ENCODE measurements around the gene KIRREL1.

KIRREL1 gene

DNA sequence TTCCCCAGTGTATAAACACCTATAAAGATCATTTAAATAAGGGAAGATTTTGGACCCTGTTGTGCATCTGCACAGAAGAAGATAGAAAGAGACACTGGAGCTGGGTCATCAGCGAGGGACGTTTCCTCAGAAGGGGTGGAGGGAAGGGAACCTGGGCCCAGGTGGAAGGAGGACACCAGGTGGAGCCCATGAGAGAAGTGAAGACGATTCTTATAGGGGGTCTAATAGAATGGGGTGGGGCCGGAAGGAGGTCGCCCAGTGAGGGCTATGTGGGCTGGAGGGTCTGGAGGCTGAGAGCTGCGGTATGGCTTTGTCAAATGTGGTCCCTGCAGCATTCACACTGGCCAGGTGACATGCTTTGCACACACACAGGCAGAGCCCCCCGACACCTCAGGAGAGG, 13.7 kb downstream of the KIRREL1 start:
- DNase-seq (ENCODE audit: low read depth in 2 of 2) = no peak

DNA sequence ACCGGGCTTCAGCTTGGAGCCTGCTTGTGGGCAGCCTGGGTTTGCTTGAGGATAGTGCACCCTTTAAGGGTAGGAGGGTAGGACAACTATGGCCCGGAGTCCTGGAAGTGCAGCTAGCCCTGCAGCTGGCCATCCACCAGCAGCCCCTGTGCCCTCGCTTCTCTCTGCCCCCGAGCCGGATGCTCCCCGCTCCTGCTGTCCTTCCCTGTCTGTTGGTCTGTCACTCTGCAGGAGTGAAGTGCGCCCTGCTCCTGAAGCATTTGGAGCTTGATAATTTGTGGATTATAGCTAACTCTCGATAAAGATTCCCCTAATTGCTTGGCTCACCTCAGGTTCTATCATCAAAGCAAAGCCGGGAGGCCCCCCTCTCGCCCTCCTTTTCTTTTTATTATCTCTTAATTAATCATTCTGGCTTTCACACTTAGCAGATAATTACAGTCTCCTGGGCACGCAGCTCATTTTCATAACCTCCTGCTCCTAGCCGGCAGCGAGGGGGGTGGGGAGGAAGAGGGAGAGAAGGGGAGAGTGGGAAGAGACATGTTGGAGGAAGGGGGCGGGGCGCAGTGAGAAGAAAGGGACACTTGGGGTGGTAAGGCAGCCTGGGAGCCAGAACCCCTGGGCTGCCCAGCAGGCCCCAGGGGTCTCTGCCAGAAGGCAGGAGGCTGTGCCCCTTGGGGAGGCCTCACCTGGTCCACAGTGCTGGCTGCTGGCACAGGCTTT, 14.4 kb downstream of the KIRREL1 start:
- no peak for DNase-seq (ENCODE audit: low read depth in 2 of 2)

DNA sequence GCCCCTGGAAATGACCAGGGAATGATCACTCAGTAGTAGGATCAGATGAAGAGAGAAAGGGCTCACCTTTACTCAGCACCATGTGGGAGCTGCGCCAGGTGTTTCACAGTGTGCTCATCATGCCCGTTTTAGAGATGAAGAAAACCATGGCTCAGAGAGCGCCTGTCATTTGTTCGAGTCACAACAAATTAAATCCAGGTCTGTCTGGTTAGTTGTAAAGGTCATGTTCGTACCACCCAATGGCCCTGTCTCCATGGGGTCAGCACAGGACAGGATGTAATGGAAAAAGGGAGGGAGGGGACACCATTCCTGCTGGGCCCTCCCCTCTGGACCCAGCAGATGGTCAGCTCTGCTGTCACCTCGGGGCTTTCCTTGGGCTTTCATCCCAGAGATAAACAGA, 15.2 kb downstream of the KIRREL1 start:
- no peak for DNase-seq (ENCODE audit: low read depth in 2 of 2)

DNA sequence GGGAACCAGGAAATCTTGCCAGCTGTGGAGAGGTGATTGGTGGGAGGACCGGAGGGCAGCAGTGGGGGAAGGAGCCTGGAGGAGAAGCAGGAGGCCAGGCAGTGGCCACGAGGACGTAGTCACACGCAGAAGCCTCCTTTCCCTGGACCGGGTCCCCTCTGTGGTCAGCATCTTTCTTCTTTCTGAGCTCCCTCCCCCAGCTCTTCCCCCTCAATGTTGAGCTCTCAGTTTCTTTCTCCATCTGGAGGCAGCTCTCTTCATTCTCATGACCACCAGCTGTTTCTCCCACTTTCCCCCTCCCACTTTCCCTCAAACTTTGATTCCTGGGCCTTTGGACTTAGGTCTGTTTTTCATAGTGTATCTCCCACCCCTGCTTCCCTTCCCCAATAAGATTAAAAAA, 18.3 kb downstream of the KIRREL1 start:
- no peak for DNase-seq (ENCODE audit: low read depth in 2 of 2)

DNA sequence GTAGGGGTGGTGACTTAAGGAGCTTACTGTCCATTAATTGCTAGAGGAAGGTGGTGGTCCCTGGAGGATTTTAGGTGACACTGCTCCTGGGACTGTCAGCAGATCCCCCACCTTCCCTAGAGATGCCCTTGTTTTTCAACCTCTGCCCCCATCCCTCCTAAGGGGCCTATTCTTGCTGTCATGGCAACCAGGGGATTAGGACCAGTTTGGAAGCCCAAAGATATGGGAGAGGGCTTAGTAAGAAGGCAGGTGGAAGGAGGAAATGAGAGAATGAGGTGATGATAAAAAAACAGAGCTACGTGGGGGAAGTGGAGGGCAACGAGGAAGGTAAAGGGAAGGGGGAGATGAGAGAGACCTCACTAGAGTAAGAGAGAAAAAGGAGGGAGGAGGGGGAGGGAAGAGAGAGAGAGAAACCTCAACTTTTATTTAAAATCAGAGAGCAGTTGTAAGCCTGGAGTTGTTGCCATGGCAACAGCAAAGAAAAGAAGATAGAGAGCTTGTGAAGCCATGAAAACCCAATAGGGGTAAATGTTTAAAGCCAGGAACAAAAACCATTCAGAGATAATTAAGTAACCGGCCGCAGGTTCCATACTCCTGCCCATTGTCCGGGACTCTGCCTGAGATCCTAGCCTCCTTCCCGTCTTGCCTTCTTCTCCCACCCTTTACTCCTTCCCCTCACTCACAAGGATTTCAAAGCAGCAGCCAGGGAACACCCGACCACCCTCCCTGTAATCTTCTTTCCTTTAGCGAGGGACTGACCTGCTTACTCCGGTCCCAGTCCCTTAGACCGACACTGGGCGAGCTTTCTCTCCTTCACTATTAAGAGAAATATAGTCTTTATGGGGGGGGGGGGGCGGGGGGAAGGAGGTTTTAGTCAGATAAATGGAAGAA, 20.6 kb downstream of the KIRREL1 start:
- no peak for DNase-seq (ENCODE audit: low read depth in 2 of 2)

DNA sequence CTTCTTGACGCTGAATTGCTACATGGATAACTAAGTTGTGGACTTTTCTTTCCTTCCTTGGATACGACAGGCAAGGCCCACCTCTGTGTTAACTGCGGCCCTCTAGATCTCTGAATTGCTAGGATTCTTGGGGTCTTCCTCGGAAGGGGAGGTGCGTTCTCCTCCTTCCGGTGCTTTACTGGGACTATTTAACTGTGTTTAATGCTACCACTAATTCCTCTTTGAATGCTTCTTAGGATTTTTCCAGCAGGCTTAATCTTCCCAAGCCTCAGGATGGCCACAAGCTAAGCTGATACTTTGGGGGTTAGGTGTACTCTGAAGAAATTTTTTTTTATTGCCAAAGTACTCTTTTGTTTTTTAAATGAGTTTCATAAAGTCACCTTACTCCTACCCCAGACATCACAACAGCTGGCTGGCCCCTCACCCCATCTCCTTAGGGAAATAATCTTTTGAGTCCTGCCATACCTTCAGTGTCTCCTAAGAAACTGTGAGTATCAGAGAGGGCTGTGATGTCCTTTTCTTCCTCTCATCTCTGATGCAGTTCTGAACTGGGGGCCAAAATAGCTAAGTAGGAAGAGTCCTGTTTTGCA, 21.4 kb downstream of the KIRREL1 start:
- no peak for DNase-seq (ENCODE audit: low read depth in 2 of 2)

DNA sequence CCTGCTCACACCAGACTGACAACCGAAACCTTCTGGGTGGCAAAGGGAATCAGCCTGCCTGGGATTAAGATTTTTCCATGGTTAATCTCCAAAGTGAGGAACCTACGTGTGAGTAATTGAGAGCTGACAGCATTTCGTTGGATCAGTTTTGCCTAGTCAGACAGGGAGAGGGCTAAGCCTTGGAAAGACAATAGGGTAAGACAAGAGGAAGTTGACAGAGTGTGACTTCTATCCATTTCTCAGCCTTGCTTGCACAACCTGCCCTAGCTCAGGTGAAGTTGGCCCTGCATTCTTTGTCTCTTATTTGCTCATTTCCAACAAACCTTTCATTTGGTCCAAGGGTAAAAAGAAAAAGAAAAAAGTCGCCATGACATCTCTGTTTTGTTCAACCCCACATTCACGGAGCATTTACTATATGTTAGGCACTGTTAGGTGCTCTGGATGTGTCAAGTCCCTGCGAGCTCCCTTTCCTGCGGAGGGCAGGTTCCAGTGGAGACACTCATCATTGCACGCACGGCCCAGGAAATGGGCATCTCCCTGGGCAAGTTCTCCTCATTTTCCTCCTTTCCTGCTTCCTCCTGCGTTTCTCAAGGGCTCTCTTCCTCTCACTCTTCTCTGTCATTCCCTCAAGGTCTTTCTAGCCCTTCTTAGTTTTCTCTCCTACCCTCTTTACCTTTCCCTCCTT, 23.3 kb downstream of the KIRREL1 start:
- no peak for DNase-seq (ENCODE audit: low read depth in 2 of 2)

DNA sequence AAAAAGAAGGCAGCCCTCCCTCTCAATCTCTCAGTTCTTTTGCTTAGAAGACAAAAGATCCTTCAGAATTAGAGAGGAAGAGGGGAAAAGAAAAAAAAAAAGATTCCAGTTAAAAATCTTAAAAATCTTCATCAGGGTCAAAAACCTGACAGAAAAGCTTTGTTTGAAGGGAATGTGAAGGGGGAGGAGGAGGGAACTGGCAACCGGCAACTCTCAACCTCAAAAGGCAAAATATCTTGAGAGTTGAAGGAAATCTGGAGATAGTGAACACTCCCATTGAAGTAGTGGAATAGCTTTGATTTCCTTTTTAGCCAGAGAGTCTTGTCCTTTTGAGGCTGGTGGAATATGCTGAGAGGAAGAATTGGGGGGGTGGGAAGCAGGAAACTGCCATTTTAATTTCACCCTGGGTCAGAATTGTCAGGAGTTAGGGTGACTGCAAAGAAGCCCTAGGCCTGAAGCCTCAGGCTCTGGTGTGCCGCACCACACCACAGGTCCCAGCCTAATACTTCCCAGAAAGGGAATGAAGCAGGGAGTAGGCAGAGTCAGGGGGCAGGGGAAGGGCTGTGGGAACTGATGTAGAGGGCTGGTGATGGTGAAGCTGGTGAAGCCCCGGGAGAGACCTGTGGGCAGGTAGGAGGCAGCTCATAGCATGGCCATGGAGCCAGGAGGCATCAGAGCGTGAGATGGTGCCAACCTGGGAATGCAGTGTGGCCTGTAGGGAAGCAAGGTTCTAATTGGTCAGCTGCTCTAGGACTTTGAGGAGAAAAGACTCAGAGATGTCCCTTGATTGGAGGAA, 24.6 kb downstream of the KIRREL1 start:
- no peak for DNase-seq (ENCODE audit: low read depth in 2 of 2)

DNA sequence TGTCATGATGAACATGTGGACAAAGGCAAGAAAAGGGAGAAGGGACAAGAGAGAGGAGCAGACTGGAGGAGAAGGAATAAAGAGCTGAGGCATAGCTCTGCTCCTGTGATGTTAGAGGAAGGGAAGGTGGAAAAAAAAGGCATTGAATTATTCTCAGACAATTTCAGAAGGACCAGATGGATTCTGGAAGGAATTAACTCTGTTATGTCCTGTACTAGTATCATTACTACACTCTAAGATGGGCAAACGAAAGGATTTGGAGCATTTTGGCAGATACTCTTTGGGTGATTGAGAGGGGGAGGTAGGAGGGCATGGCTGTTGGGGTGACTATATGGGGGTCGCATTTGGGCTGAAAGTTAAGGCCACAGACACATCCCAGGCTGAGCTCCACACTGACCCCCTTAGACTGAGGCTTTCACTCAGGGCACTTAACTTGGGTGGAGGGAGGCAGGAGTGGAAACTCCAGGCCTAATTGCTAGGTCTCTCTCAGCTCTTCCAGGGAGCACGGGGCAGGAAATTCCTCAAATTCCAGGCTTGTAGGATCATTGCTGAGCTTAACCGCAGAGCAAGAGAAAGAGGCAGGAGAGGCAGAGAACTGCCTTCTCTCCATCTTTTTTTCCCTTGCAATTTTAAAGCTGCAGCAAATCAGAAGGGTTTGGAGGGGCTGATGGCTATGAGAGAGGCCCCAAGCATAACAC, 25.9 kb downstream of the KIRREL1 start:
- DNase-seq (ENCODE audit: low read depth in 2 of 2) = no peak

DNA sequence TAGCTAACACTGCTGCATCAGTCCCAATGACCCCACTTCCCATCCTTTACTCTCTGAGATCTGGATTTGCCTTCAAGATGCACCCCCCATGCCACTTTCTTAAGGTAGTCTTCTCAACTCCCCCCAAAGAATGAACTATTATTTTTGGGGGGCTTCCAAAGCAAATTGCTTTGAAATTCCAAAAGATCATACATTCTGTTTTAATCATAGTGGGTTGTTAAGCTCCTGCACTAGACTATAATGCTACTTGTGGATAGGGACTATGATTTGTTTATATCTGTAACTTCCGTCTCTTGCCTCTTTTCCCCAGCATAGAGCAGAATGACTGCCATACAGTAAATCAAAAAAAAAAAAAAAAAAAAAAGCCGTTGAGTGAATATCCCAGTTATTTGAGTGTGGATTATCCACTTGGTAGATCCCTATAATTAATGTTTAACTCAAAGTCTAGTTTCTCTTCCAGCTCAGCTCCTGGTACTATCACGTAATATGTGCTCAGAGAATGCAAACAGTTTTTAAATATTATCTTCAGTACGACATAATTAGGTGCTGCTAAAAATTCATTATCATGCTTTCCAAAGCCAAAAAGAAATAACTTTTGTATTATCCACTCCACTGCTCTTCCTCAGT, 26.9 kb downstream of the KIRREL1 start:
- no peak for DNase-seq (ENCODE audit: low read depth in 2 of 2)

DNA sequence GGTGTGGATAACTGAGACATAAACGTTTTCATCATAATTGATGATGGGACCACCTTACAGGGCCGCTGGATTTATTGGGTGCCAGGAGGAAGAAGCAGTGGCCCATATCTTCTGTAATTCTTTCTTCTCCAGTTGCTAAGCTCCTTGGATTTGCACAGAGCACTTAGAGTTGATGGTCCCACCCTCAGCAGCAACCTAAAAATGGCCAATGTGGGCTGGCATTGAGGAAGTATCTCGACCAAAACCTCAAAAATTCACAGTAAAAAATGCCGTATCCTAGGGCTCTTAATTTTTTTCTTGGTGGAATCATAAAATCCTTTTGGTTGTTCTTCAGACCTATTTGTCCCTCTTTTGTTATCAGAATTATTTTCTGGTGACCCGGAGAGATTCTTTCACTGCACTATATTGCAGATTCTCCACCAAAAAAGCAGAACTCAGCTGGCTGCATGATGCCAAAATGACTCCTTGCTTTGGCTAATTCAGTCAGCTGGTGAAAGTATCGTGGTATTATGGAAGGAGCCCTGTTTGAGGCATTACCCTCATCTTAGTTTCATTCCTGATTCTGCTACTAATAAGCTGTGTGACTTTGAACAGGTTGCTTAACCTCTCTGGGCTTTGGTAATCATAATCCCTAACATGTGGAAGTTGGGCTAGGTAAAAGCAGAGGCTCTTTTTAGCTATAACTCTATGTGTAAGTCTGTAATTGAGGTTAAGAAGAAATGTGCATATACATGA, 27.6 kb downstream of the KIRREL1 start:
- no peak for DNase-seq (ENCODE audit: low read depth in 2 of 2)

DNA sequence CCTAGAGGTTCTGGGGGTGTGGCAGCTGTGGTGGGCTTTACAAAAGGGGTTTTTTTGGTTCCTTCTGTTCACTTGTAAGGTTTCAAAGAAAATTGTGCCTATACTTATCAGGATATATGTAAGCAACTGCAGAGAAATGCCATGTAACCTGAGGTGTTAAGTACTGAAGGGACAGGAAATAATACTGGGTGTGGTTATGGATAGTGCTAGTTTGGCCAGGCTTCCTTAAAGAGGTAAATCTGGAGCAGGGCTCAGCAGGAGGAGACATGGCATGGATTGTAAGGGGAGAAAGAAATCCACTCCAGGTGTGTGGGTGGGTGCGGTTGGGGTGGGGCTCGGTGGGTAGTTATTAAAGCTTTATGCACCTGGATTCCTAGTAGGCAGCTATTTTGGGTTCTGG, 28.3 kb downstream of the KIRREL1 start:
- no peak for DNase-seq (ENCODE audit: low read depth in 2 of 2)

DNA sequence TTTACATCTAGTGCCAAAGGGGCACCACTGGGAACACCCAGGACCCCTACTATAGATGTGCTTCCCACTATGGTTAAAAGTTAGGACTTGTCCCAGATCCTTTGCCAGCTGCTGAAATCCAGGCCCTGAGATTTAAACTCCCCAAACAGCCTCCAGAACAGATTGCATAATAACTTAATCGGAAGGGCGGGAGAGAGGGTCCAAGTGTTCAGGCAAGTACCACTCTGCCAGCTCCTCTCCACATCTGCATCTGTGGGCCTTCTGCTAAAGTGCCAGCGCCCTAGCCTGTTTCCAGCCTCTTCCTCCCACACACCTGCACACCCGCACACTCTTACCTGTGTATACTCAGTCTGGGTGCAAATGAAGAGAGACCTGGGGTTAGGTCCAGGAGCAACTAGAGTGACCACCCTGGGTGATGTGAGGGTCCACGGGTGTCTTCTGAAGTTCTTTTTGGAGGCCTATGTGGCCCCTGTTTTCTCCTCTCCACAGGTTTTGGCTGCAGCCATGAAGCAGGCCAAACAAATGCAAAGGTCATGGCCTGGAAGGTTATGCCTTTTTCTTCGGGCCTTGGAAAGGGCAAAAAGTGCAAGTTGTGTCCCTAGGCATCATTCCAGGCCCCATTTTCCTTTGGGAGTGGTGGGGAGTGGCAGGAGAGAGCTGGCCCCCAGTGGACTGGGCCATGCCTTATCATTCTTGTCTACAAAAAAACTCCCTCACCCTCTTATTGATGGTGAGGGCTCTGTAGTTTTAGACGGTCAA, 29.3 kb downstream of the KIRREL1 start:
- no peak for DNase-seq (ENCODE audit: low read depth in 2 of 2)

DNA sequence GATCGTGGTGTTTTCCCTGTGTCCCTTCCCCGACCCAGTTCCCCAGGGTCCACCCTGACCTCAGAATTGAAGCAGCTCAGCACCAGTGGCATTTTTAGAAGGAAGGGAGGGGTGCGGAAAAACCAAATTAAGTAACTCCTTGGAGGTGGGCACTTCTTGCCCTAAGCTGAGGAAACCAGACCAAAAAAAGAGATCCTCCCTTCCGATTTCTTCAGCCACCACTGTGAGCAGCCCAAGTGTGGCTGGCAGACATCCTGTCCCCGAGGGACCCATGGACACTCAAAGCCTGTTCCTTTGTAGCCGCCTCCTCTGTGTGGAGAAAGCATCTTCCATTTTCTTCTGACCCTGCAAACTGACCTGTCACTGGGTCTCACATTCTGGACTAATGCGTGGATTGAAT, 31.3 kb downstream of the KIRREL1 start:
- no peak for DNase-seq (ENCODE audit: low read depth in 2 of 2)

DNA sequence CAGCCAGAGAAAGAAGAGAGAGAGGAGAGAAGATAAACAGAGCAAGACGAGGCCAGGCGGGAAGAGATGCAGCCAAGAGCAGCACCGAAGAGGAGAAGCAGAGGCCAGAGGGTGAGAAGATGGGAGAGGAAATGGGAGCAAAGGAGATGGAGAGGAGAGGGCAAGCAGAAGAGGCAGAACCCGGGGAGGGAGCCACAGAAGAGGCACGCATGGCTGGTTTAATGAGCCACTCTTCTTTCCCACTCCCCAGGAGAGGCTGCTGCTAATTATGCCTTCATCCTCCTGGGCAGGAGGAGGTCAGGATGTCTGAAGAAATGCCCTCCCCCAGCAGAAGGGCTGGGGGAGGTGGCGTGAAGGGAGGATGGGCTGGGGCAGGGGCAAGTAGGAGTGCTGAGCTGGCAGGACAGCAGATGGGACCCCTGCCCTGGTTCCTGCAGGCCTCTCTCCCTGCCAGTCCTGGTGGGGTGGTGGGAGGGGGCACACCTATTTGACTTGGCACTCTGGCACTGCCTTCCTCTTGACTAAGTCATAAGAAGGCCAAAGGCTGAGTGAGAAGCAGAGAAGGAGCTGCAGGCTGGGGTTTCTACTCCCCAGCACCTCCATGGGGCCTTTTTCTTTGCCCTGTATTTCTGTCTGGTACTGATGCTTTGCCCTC, 32.3 kb downstream of the KIRREL1 start:
- DNase-seq (ENCODE audit: low read depth in 2 of 2) = no peak

DNA sequence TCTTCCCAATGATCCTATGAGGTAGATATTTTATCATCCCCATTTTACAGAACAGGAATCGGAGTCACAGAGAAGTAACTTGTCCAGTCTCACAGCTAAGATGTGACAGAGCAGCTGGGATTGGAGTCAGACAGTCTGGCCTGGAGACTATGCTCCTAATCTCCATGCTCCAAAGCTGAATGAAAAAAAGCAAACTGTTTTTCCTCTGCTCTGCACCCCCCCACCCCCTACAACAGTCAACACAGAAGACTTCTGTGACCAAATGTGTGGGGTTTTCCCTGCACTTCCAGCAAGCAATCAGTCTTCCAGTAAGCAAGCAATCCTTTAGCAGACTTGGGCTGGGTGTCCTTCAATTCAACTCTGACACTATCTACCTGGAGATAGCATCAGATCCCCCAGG, 33.2 kb downstream of the KIRREL1 start:
- no peak for DNase-seq (ENCODE audit: low read depth in 2 of 2)

DNA sequence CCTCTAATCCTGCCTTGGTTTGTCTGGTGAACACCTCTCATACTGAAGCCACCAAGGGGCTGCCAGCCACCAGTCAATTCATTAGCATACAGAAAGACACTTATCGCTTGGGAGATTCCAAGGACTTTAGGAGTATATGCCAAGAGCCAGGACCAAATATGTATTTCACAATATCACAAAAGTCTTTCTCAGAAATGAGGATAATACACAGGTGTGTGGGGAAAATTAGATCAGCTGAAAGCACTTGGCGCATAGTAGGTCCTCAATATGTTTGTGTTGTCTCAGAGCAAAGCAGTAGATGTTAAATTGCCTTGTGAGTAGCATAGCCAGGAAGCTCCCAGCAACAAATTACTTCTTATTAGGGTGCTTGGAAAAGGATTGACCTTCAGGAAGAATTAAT, 34.1 kb downstream of the KIRREL1 start:
- no peak for DNase-seq (ENCODE audit: low read depth in 2 of 2)

DNA sequence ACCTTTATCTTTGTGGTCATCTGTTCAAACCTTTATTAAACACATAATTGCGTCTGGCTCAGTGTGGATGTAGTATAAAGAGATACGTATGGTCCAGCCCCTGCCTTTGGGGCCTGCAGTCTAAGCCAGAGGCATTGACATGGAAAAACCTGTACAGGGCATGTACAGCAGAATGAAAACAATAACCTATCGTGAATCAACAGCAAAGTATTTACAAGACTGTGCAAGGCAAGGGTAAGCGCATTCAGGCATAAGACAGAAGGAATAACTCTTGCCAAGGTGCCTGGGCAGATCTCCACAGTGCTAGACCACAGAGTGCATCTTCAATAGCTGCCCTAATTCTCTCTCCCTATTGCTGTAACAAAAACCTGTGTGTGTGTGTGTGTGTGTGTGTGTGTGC, 35.5 kb downstream of the KIRREL1 start:
- DNase-seq (ENCODE audit: low read depth in 2 of 2) = no peak

Data from stimulated activated CD8-positive, alpha-beta memory T cell treated with anti-CD3 and anti-CD28 coated beads, Interleukin-7, amount 100 ng/mL, for 1 hour (primary cell).